GM21723 (cell line): Measurements from ENCODE around the gene METTL22.

Source experiments
- ATAC-seq: cut with Tn5 transposase; IDR thresholded peaks from one replicate; pipeline ENCODE4 v1.9.1; 2021; ENCODE audit warnings: mild to moderate bottlenecking, moderate library complexity; ENCODE audit not compliant: unreplicated experiment

Gene METTL22

GRCh38 chr16:8663192-8664089, 41.9 kb downstream of the METTL22 start:
- no peak for ATAC-seq

GRCh38 chr16:8665529-8665928, 44.0 kb downstream of the METTL22 start:
- no peak for ATAC-seq

GRCh38 chr16:8667492-8667891, 46.0 kb downstream of the METTL22 start:
- ATAC-seq = no peak

GRCh38 chr16:8668113-8668512, 46.6 kb downstream of the METTL22 start:
- ATAC-seq = no peak

GRCh38 chr16:8669481-8669880, 48.0 kb downstream of the METTL22 start:
- ATAC-seq = no peak

GRCh38 chr16:8670014-8670560, 48.6 kb downstream of the METTL22 start:
- no peak for ATAC-seq

- ATAC-seq = peak; percentile 53
Measured at GRCh38 chr16:8673611-8674412, 52.3 kb downstream of the METTL22 start.

GRCh38 chr16:8674413-8675022, 53.0 kb downstream of the METTL22 start, which contains the start of gene ABAT:
Gene ABAT, plus strand, starts transcription at chr16:8674617. Its CDS starts 61,123 bp downstream, at chr16:8735740.
- ATAC-seq = peak; percentile 99

- ATAC-seq = no peak
Measured at GRCh38 chr16:8675183-8676159, 54.0 kb downstream of the METTL22 start.

- no peak for ATAC-seq
Measured at GRCh38 chr16:8676160-8676547, 54.7 kb downstream of the METTL22 start.

- ATAC-seq = no peak
Measured at GRCh38 chr16:8676737-8677375, 55.4 kb downstream of the METTL22 start.

GRCh38 chr16:8677481-8677880, 56.0 kb downstream of the METTL22 start:
- no peak for ATAC-seq

GRCh38 chr16:8678068-8678927, 56.8 kb downstream of the METTL22 start:
- no peak for ATAC-seq

- no peak for ATAC-seq
Measured at GRCh38 chr16:8679151-8679550, 57.7 kb downstream of the METTL22 start.

GRCh38 chr16:8682551-8683259, 61.2 kb downstream of the METTL22 start:
- ATAC-seq = no peak

GRCh38 chr16:8683640-8684039, 62.1 kb downstream of the METTL22 start:
- ATAC-seq = no peak

GRCh38 chr16:8685617-8686016, 64.1 kb downstream of the METTL22 start:
- no peak for ATAC-seq
